ENCODE results near the gene RGS9. TPM values are rescaled to one million over a fixed set of nuclear protein-coding genes. Genes with fewer than 3 reads are reported as not detected.

Gene RGS9
- total RNA-seq, 2 donors from 2014 or later: 3.2 to 4.0 TPM

DNA sequence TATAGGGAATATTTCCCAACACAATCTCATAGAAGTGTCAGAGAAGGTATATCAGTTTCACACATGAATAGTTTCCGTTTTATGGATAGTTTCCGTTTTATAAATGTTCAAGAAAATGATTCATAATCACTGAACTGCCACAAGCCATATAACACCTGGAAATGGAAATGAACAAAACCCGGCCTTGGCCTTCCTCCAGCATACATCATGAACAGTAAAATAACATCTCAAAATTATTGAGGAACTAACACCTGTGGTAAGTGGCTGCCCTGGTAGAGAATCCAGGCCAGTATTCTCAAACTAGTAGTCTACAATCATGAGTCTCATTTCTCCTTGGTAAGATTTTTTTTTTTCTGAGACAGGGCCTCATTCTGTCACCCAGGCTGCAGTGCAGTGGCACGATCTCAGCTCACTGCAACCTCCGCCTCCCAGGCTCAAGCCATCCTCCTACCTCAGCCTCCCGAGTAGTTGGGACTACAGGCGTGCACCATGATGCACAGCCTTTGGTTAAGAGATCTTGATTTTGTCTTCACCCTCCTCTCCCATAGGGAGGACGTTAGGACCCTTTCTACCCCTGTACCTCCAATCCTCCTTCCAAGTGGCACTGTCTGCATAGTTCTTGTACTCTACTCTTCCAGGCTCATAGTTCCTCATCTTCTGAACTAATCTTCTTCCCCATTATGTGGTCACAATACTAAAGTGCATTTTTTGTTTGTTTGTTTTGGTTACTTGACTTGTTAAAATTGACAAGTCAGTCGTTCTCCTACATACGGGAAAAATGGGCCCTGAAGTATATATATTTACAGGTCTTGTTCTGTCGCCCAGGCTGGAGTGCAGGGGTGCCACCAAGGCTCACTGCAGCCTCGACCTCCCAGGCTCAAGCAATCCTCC is 15.0 kb upstream of the RGS9 start:
- Histone ChIP-seq H3K9me3 (no peaks in the 10 kb centered on the region), H3K4me1 (ENCODE audit: control insufficient read depth in 1 of 2, low read depth in 2 of 2) (peaks cover 0 to 12% of the 10 kb centered on the region in 2 donors), H3K27ac (peak overlapping the region; percentile 79 to 86), H3K4me3 (peak overlapping the region; percentile 90), H3K36me3 (no peaks in the 10 kb centered on the region), H3K27me3 (replicated peaks; ENCODE audit: insufficient read depth) (no peaks in the 10 kb centered on the region)
- TF ChIP-seq, protein P1, sequence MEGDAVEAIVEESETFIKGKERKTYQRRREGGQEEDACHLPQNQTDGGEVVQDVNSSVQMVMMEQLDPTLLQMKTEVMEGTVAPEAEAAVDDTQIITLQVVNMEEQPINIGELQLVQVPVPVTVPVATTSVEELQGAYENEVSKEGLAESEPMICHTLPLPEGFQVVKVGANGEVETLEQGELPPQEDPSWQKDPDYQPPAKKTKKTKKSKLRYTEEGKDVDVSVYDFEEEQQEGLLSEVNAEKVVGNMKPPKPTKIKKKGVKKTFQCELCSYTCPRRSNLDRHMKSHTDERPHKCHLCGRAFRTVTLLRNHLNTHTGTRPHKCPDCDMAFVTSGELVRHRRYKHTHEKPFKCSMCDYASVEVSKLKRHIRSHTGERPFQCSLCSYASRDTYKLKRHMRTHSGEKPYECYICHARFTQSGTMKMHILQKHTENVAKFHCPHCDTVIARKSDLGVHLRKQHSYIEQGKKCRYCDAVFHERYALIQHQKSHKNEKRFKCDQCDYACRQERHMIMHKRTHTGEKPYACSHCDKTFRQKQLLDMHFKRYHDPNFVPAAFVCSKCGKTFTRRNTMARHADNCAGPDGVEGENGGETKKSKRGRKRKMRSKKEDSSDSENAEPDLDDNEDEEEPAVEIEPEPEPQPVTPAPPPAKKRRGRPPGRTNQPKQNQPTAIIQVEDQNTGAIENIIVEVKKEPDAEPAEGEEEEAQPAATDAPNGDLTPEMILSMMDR (IDR thresholded peaks at IDR 0.05): no peak
- DNase-seq (ENCODE audit: low spot score): no peak
- no peak for ATAC-seq (ENCODE audit: insufficient number of reproducible peaks, low FRiP score, low read depth)

DNA sequence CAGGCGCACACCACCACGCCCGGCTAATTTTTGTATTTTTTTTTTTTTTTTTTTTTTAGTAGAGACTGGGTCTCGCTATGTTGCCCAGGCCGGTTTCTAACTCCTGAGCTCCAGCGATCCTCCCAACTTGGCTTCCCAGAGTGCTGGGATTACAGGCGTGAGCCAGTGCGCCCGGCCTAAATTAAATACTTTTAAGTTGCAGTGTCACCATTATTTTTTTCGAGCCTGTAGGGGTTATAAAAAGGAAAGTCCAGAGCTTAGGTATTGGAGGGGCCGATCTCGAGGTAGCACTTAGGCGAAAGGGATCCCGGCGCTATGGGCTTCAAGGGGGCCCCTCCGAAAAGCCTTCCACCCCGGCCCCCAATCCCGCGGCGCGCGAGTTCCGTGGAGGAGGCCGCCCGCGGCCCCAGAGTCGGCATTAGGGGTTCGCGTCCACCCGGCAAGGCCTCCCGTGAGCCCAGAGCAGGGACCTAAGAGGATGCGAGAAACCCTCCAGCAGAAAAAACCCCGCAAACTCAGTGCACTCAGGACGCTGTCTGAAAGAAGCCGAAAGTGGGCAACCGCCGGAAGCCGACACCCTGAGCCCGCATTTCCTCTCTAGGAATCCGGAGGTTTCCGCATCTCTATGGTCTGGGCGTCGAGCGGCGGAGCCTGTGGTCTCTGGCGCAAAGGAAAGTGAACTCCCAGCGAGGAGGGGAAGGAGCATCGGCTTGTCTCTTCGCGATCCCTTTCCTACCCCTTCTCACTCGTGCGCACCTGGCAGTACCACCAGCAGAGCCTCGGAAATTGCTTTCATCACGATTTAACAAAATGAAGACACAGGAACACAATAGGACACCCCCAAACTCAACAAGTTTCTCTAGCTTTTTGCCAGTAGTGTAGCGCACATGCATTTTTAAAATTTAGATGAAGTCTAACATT is 14.1 kb upstream of the RGS9 start:
- ATAC-seq (ENCODE audit: insufficient number of reproducible peaks, low FRiP score, low read depth): peak; percentile 78
- Histone ChIP-seq H3K27me3 (replicated peaks; ENCODE audit: insufficient read depth) (no peaks in the 10 kb centered on the region), H3K4me1 (ENCODE audit: control insufficient read depth in 1 of 2, low read depth in 2 of 2) (peaks cover 0 to 12% of the 10 kb centered on the region in 2 donors), H3K27ac (peak overlapping the region; percentile 79 to 86), H3K36me3 (no peaks in the 10 kb centered on the region), H3K9me3 (no peaks in the 10 kb centered on the region), H3K4me3 (peak overlapping the region; percentile 90)
- TF ChIP-seq, protein P1 (IDR thresholded peaks at IDR 0.05): no peak
- peak; percentile 36 for DNase-seq (ENCODE audit: low spot score)

DNA sequence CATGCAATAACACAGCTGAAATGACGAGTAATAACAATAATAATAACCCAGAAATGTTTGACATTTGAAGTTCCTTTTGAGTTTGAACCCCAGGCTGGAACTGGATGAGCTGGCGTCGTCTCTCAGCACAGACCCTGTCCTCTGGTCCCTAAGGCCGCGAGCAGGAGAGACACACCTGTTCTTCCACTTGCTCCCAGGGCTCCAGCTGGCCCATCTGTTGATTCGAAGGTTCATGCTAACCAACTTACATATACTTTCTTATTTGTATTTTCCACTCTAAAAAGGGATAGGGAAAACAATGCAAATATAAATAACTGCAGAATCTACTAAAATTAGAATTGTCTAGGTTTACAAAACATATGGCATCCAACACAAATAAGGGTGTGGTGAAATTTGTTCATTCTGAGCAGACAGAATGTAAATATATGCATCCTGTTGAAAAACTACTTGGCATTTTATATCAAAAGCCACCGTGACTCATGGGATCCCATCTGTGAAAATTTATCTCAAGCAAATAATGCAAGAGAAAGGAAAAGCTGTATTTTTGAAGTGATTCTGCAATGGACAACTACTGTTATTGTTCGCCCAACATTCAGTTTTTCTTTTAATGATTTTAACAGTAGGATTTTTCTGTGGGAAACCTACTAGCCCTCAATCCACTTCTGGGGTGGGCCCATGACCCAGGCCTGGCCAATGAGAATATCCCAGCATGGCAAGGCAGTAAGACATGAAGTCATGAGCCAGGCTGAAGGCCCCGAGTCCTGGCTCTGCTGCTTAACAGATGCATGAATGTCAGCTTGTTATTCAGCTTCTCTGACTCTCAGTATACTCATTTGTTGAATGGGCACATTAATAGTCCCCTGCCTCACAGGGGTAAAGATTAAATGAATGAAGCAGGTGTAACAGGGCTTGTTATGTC is 13.2 kb upstream of the RGS9 start:
- TF ChIP-seq, protein P1 (IDR thresholded peaks at IDR 0.05): no peak
- Histone ChIP-seq H3K36me3 (no peaks in the 10 kb centered on the region), H3K9me3 (no peaks in the 10 kb centered on the region), H3K27me3 (replicated peaks; ENCODE audit: insufficient read depth) (no peaks in the 10 kb centered on the region), H3K4me3 (peak overlapping the region; percentile 90), H3K27ac (peak overlapping the region; percentile 79 to 86), H3K4me1 (ENCODE audit: control insufficient read depth in 1 of 2, low read depth in 2 of 2) (peaks cover 0 to 12% of the 10 kb centered on the region in 2 donors)
- ATAC-seq (ENCODE audit: insufficient number of reproducible peaks, low FRiP score, low read depth) (no peak), DNase-seq (ENCODE audit: low spot score) (no peak)

DNA sequence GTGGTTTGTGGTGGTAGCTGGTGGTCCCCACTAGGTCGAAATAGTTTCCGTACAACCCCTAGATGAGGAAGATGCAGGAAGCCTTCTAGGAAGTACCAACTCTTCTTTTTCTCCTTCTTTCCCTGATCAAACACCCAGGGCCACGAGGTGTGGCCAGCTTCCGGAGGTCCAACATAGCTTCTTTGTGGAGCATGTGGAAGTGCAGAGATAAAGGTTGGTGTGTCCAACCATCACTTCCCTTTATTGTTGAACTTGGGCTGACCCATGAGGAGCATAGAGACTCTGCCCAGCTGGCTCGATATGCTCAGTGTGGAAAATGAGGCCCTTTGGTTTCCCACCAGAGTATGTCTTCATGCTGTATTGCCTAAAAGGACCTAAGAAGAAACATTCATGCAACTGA is 6.3 kb upstream of the RGS9 start:
- Histone ChIP-seq H3K4me3 (no peak overlapping the region), H3K27me3 (replicated peaks; ENCODE audit: insufficient read depth) (no peaks in the 10 kb centered on the region), H3K36me3 (no peaks in the 10 kb centered on the region), H3K27ac (no peak overlapping the region), H3K9me3 (no peaks in the 10 kb centered on the region), H3K4me1 (ENCODE audit: control insufficient read depth in 1 of 2, low read depth in 2 of 2) (no peaks in the 10 kb centered on the region)
- TF ChIP-seq, protein P1 (IDR thresholded peaks at IDR 0.05): no peak
- ATAC-seq (ENCODE audit: insufficient number of reproducible peaks, low FRiP score, low read depth) (no peak), DNase-seq (ENCODE audit: low spot score) (no peak)
